Vagina (tissue), 2 donors: ENCODE results near the gene FLRT2.
A peak's percentile ranks its signal among the peaks of the same experiment; 100 is the strongest.

Experiments
- CTCF ChIP-seq, 3 experiments: fragments of 450-650 bp in 2 of 3; fragments of 200-600 bp in 1 of 3; sonication (generic) in 1 of 3; IDR thresholded peaks; one replicate each; pipeline ENCODE4 v1.5.1; 2017 to 2019; ENCODE audit warnings: antibody characterized with exemption in 3 of 3, mild to moderate bottlenecking in 2 of 3, moderate library complexity in 2 of 3
- POLR2A ChIP-seq, 2 donors: fragments of 450-650 bp; IDR thresholded peaks; one replicate each; pipeline ENCODE4 v1.6.1; 2017; ENCODE audit warnings: antibody characterized with exemption in 2 of 2, mild to moderate bottlenecking in 2 of 2, moderate library complexity in 2 of 2
- POLR2AphosphoS5 ChIP-seq, 2 donors: sonication (generic); formaldehyde crosslinking; IDR thresholded peaks; one replicate each; pipeline ENCODE4 v1.9.0; 2017; ENCODE audit warnings: antibody characterized with exemption in 2 of 2, mild to moderate bottlenecking in 2 of 2, low read depth in 1 of 2; ENCODE audit not compliant: insufficient read depth in 1 of 2

- TF ChIP-seq POLR2AphosphoS5 (IDR thresholded peaks at IDR 0.05; ENCODE audit: insufficient read depth in 1 of 2, low read depth in 1 of 2) = no peak
- peak in 1 of 3 experiments; percentile 14 for TF ChIP-seq CTCF (IDR thresholded peaks at IDR 0.05)
- TF ChIP-seq POLR2A (IDR thresholded peaks at IDR 0.05) = no peak
Measured at GRCh38 chr14:85528080-85528896, 1.7 kb upstream of the FLRT2 start.
